NCI-H748 (cell line): Measurements from ENCODE around the gene ZC3H10.

Experiments
- DNase-seq: peaks from one replicate; lab custom pipeline; 2025; ENCODE audit not compliant: unreplicated experiment; lab: John Stamatoyannopoulos, UW

ZC3H10 gene

DNA sequence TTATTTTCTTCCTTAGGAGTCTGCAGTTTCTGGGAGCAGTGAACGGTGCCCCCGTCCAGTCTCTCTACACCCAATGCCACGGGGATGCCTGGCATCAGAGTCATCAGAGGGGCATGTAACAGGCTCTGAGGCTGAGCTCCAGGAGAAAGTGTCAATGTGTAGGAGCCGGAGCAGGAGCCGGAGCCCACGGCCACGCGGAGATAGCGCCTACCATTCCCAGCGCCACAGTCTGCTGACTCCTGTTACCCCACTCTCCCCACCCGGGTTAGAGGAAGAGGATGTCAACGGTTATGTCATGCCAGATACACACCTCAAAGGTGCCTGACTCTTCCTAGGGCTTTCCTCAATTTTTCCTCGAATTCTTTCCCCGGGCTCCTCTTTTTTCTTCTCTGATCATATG lies 17.0 kb upstream of the ZC3H10 start:
- DNase-seq, result no peak

DNA sequence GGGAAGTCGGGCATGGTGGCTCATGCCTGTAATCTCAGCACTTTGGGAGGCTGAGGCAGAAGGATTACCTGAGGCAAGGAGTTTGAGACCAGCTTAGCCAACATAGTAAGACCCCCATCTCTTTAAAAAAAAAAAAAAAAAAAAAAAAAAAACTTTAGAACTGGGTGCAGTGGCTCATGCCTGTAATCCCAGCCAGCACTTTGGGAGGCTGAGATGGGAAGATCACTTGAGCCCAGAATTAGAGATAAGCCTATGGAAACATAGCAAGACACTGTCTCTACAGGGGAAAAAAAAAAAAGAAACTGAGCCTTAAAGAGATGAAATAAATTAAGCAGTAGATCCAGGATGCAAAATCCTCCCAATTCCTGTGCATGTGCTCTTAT lies 15.4 kb upstream of the ZC3H10 start:
- no peak for DNase-seq

DNA sequence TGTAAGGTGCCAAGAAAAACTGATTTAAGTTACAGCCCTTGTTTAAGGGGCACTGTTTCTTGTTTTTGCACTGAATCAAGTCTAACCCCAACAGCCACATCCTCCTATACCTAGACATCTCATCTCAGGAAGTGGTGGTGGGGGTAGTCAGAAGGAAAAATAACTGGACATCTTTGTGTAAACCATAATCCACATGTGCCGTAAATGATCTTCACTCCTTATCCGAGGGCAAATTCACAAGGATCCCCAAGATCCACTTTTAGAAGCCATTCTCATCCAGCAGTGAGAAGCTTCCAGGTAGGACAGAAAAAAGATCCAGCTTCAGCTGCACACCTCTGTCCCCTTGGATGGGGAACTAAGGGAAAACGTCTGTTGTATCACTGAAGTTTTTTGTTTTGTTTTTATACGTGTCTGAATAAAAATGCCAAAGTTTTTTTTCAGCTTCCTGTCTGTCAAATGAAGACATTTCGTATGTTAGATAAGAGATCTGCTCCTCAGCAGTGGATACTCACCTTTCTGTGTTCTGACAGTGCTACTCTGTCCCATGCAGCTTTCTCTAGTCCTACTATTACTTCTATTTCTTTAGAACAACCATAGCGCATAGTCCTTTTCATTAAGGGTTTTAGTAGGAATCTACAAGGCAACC lies 14.9 kb upstream of the ZC3H10 start:
- DNase-seq, result no peak

DNA sequence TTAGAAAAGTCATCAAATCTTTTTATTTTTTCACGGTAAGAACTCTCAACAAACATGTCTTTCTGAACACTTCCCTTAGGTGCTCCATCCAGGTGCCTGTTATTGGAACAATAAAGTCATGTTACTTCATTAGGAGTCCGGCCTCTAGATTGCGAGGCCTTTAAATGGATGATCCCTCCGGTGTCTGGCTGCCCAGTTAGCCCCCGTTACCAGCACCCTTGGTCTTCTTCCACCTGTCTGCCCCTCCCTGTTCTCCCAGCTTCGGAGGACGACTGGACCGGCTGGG lies 14.3 kb upstream of the ZC3H10 start:
- DNase-seq, result no peak

DNA sequence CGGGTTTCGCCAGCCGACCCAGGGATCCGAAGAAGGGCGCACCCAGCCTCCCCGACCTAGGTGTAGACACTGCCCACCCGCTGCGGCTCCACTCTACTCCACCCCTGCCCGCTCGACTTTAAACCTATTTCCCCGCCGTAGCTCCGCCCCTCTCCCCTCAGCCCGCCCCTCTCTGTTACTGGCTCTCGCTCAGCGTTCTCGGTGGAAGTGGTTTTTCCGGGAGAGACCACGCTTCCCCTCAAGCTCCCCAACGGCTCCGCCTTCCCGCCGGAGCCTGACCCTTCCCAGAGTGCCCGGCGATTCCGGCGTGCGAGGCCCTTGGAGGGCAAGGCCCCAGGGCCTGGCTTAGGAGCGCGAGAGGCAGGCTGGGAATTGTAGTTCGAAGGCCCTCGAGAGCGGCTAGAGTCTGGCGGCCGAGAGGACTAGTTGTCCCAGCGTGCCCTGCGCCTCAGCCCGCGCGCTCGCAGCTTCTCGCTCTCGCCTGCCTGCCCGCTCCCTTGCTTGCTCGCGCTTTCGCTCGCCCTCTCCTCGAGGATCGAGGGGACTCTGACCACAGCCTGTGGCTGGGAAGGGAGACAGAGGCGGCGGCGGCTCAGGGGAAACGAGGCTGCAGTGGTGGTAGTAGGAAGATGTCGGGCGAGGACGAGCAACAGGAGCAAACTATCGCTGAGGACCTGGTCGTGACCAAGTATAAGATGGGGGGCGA lies 13.8 kb upstream of the ZC3H10 start, which contains the start of gene PA2G4:
TSS of gene PA2G4 (plus strand) at position 451 of the 706 bp plus-strand sequence. CDS start at position 630, 179 bp downstream.
- peak; percentile 100 for DNase-seq

DNA sequence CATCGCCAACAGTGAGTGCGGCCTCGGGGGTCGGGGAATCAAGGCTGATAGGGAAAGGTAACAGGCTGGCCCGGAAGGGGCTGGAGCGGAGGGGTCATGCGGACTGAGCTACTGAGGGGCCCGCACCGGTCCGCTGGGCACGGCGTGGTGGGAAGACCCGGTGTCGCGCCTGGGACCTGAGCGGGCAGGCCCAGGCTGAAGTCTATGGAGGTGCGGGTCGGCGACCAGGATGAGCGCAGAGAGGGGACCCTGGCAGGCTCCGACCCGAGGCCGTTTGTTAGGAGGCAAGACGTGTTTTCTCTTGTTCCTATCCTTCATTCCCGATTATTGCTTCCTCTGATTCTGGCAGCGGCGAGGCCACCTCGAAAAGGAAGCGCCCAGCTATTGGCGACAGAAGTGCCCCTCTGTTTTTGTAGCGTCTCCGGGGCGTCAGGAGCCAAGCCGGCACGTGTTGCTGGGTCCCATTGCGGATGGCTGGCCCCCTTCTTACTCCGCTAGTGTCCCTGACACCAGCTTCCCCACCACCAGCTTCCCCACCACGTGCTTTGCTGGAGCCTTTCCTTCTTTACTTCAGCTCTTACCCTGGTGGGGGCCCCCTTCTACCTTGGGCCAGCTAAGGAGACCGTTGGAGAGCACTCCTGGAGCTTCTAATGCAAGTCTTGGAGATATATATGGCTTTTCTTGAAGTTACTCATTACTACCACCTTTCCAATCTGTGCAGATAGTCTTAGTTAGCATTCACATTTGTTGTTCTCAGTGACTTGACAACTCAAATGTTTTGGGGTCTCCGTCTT lies 13.1 kb upstream of the ZC3H10 start:
- peak; percentile 33 for DNase-seq

DNA sequence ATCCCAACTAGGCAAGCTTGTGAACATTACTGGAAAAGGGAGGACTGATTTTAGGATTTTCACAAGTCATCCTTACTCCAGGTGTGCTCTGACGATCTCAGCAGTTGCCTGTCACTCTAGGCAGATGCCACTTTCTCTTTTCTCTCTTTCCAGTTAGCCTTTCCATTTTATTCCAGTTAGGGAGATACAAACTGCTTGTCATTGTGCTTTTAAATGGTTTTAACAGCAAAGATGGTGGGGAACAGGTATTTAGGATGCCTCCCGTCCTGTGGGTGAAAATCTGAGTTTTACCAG lies 12.5 kb upstream of the ZC3H10 start:
- no peak for DNase-seq

DNA sequence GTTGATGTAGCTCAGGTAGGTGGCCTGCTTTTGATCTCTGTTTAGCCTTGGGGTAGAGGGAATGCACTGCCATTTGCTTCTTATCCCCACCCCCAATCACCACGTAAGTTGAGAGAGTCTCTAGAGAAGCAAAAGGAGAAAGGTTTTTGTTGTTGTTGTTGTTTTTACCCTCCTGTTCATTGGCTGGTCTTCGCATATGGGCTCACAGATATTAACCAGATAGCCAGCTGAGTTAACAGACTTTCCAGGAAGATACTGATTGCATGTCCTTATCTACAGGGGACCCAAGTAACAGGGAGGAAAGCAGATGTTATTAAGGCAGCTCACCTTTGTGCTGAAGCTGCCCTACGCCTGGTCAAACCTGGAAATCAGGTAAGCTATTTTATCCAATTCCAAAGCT lies 10.8 kb upstream of the ZC3H10 start:
- DNase-seq, result no peak

DNA sequence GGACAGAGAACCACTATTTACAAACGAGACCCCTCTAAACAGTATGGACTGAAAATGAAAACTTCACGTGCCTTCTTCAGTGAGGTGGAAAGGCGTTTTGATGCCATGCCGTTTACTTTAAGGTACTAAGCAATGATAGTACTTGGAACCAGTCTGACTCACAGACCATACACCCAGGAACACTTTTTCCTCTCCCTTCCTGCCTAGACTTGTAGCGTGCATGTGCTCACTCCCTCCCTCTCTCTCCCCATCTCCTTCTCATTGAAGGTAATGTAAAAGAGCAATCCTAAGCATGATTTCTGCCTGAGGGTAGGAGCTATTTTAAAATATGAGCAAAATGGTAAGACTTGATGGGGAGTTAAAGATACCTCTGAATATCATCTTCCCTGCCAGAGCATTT lies 7.5 kb upstream of the ZC3H10 start:
- no peak for DNase-seq

DNA sequence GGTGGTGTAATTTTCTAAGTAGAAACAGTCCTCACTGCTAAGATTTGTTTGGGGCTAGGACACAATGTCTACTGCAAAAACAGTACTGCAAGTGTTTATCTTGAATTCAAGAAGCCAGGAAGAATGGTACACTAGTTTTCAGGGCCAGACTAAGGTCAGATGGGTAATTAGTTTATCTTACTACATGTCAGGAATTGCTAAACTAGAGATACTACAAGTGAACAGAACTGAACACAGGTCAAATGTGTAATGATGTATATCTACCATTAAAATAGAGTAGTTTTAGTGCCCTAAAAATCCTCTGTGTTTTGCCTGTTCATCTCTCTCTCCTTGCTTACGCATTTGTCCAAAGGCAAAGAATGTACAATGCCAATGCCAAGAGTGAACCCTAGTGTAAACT lies 4.0 kb upstream of the ZC3H10 start:
- DNase-seq, result no peak

DNA sequence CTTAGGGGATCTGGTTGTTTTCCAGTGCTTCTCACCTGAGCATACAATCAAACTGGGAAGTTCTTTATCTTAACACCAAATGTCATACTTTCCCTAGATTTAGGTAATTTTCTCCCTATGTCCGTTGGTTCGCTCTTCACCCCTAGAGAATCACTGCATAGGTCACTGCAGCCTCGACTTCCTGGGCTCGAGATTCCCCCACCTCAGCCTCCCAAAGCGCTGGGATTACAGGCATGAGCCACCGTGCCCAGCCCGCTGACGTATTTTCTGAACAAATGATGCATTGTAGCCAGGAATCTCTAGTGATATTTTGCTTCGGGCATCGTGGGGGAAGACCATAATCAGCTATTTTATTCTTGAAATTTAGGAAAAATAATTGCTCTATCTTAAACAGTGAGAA lies 2.7 kb upstream of the ZC3H10 start:
- peak; percentile 40 for DNase-seq

DNA sequence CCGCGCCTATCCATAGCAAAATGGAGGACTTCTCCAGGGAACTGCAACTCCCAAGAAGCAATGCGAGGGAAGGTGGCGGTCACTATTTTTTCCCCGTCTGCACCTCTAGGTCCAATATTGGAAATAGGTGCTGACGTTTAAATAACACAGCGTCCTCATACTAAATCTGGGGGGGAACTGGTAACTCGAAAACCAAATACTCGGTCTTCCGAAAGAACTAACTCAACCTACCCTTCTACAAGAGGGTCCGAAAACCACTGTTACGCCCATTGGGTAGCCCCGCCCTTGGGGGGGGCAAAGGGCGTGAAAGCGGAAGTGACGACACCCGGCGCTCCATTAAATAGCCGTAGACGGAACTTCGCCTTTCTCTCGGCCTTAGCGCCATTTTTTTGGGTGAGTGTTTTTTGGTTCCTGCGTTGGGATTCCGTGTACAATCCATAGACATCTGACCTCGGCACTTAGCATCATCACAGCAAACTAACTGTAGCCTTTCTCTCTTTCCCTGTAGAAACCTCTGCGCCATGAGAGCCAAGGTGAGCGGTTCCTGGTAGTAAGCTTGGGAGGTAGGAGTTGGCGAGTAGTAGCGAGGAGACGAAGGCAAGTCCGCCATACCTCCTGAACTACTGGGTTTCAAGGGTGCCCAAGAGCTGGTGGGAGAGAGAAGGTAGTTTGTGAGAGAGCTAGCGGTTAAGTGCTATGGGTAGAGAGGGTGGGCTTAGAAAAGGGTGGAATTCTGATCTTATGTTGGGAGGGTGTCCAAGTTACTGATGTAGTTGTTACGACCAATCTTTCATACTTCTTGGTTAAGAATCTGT lies 1.6 kb upstream of the ZC3H10 start, which contains the start of gene RPL41:
TSS of gene RPL41 (plus strand) at position 367 of the 815 bp plus-strand sequence.
- peak; percentile 94 for DNase-seq

DNA sequence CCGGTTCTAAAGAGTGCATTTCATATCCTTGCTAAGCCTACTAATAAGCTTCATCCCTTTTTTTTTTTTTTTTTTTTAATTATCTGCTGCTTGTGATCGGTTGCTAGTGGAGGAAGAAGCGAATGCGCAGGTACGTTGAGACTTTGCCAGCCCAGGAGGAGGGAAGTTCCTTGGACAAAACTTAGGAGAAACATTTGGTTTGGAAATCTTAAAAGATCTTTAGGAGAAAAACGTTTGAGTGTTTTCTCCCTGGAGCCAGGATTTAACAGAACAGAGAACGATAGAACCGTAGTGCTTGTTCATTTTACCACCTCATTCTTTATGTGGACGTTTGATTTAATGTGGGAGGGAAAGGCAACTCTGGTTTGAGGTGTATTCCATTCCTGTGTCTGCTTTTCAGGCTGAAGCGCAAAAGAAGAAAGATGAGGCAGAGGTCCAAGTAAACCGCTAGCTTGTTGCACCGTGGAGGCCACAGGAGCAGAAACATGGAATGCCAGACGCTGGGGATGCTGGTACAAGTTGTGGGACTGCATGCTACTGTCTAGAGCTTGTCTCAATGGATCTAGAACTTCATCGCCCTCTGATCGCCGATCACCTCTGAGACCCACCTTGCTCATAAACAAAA lies 872 bp upstream of the ZC3H10 start:
- DNase-seq, result peak; percentile 40

DNA sequence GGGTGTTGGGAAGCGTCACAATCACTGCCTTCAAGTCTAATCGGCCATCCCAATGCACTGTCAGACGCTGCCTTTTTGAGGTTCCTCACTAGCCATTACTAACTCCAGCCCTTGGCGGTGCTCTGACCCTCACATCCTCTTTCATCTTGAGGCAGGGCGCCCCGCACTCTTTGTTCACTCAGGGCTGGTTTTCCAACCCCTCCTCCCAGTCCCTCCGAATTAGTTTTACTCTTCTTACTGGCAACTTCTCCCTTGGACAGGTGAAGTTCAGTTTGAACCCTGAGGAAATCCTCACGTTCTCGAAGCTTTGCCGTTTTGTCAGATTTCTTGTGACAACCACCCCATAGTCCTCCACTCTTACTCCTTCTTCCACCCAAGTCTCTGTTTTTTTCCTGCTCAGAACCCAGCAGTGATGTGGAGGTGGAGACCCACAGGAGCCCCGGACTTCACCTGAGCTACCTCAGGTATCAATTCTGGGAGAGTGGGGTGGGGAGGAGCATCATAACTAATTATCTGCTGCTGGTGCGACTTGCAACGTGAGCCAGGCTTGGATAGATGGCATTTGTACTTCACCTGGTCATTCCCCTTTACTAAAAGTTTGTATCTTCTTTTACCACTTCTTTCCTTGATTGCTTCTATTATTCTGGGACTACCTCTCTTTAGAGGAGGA lies 757 bp downstream of the ZC3H10 start:
- no peak for DNase-seq

DNA sequence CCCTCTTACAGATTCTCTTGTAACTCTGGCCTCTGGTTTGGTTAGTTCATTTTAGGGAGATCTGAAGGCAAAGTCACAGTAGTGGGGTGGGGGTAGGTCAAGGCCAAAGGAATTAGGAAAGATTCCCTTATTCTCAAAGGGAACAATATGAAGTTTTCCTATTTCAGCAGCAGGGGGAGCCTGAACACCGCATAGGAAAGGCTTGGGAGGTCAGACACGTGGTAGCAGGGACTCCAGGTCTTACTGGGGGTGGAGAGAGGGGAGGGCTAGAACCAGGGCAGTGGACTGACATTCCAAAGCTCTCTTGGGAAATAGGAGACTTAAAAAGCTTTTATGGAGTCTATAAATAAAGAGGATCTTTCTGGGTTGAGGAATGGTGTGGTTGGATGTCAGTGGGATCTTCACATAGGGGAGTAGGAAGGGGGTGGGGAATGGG lies 1.3 kb downstream of the ZC3H10 start:
- DNase-seq, result peak; percentile 80

DNA sequence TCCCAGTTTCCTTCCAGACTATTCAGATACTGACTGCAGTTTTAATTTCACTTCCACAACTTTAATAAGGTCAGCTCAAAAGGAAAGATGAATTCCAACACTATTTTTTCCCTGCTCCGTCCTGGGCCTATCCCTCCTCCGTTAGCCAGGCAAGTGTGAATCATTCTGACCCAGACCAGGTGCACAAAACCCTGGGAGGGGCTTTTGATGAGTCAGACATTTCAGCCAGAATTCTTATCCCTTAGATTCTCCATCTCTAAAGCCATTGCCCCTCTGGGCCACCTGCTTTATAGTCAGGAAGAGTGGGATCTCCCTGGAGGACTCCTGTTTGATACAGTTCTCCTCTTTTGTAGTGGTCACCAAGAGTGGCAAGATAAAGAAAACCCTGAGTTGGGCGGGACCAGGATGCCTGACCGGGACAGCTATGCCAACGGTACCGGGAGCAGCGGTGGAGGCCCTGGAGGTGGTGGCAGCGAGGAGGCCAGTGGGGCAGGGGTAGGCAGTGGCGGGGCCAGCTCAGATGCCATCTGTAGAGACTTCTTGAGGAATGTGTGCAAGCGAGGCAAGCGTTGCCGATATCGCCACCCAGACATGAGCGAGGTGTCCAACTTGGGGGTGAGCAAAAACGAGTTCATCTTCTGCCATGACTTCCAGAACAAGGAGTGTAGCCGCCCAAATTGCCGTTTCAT lies 2.2 kb downstream of the ZC3H10 start:
- DNase-seq, result no peak

DNA sequence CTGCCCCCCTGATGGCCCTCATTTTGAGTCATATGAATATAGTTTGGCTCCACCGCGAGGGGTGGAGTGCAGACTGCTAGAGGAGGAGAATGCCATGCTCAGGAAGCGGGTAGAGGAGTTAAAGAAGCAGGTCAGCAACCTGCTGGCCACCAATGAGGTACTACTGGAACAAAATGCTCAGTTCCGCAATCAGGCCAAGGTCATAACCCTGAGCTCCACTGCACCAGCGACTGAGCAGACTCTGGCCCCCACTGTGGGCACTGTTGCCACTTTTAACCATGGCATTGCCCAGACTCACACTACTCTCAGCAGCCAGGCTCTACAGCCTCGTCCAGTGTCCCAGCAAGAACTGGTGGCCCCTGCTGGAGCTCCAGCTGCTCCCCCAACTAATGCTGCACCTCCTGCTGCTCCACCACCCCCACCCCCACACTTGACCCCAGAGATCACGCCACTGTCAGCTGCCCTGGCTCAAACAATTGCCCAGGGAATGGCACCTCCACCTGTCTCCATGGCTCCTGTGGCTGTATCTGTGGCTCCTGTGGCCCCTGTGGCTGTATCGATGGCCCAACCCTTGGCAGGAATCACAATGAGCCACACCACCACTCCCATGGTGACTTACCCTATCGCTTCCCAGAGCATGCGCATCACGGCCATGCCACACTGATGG lies 3.3 kb downstream of the ZC3H10 start:
- no peak for DNase-seq

DNA sequence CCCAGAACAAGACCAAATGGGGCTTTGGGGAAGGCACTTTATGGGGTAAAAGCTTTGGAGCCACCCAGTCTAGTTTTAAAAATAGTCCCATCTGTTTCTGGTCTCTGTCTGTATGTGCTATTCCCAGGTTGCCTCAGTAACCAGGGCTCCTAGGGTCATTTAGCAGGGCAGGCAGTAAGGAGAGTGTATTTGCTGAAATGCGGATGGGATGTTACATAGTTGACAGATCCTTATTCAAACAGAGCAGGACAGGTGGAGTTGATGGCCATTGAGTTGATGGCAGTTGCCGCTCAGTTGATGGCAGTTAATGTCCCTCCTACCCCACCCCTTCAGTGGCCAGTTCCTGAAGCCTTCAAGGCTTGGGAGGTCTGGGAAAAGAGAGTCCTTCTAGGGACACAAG lies 4.6 kb downstream of the ZC3H10 start:
- peak; percentile 60 for DNase-seq

DNA sequence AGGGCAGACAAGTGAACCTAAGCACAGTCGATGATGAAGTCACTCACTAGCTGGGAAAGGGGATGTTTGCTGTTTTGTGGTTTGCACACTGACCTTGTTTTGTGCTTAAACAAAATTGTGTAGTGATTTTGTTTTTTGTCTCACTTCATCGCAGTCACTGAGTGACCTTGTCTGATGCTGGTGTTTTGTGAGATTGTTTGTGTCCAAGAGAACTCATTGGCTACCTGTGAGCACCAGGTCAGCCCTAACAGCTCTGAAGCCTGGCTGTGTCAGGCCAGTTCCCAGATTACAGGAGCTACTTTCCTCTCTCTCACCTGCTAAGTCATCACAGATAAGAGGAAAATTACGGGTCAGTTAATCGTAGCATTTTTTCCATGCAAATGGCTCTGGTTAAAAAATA lies 6.1 kb downstream of the ZC3H10 start:
- no peak for DNase-seq
